Stimulated activated CD4-positive, alpha-beta T cell treated with anti-CD3 and anti-CD28 coated beads, TNF-alpha, amount 100 ng/mL, for 1 hour (primary cell): ENCODE data around the gene IL2RA.

ENCODE experiments used
- DNase-seq, 3 donors: peaks; one replicate each; pipeline ENCODE4 v3.0.0-alpha.2; 2020; ENCODE audit warnings: low read depth in 3 of 3, low spot score in 1 of 3

Gene IL2RA

DNA sequence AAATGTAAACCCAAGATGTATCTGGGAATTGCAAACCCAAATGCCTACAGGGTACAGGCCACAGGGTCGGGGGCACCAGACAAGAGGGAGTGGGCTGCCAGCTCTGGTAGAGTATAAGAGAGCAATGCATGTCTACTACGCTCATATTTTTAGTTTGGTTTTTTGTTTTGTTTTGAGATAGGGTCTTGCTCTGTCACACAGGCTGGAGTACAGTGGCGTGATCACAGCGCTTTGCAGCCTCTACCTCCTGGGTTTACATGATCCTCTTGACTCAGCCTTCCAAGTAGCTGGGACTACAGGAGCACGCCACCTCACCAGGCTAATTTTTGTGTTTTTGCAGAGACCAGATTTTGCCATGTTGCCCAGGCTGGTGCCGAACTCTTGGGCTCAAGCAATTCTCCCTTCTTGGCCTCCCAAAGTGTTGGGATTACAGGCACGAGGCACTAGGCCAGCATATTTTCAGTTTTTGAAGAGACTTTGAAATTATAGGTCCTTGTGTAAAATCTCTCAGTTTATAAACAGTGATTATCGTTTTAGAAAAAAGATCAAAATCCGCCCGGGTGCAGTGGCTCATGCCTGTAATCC is 73.7 kb downstream of the IL2RA start:
- no peak for DNase-seq

DNA sequence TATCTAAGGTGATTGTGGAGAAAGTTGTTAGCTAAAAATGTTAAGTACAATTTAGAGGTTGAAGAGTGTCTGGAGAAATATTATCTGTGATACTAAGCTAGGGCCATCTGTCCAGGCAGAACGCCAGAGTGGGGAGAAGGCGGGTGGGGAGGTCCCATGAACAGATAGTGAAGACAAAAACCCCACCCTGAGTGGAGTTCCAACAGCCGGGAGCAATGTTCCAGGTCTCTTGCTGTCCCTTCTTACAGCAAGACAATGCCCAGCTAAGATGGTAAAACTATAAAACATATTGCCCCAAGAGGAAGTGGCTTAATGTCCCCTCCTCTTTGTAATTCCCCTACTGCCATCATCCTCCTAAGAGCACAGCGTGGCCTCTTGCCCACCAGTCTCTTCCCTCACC is 74.4 kb downstream of the IL2RA start:
- no peak for DNase-seq

DNA sequence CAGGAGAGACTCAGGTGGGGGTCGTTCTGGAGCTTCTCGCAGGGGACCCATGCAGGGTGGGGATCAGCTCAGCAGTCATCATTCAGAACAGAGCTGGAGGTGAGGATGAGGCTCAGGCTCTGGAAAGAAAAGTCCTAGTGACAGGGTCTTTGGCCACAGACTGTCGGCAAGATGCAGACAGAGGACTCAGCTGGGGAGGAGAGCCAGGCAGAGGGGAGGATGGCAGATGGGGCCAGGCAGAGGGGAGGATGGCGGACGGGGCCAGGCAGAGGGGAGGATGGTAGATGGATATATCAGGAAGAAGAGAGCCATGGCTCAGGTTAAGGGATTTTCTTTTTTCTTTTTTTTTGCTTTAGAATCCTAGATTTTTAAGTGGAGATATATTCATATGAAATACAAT is 77.1 kb downstream of the IL2RA start:
- DNase-seq: no peak

DNA sequence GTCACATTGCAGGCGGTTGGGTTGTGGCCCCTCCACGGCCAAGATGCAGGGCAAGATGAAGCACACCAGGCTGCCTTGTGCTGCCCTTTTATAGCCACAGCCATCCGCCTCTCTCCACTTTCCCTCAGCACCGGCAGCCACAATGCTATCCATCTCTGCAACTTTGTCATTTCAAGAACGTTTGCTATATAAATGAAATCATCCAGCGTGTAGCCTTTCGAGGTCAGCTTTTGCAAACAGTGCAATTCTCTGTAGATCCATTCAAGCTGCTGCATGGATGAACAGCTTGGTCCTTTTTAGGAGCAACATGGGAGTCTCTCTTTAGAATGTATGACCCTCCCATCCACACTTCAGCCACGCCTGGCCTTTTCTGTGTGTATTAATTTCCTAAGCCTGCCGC is 78.4 kb downstream of the IL2RA start:
- no peak for DNase-seq

DNA sequence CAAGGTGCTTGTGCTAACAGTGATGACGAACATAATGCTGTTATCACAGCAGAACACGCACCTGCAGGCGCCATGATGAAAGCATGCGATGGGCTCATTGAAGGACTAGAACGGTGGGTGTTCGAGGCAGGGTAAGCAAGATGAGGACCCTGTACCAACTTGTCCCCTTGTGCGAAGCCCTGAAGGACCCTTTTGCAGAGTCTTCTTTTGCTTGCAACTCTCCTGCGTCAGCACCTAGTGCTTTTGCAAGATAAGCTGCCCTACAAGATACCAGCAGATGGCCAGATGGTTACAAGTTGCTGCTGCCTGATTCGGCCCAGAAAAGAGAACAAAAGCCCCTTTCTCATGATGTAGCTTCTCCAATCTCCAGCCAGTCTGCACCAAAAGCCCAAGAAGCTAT is 80.6 kb downstream of the IL2RA start:
- DNase-seq: no peak

DNA sequence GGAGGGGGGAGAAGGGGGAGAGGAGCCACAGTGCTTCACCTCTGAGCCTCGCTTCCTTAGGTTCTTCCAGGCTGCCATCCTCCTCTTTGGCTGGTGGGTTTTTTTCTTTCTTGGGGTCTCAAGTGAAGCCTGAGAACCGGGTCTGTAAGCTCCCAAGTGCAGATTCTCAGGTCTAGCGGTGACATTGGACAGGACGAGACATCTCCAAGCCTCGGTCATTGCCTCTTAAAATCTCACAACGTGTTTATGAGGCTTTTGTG is 84.0 kb downstream of the IL2RA start:
- no peak for DNase-seq

DNA sequence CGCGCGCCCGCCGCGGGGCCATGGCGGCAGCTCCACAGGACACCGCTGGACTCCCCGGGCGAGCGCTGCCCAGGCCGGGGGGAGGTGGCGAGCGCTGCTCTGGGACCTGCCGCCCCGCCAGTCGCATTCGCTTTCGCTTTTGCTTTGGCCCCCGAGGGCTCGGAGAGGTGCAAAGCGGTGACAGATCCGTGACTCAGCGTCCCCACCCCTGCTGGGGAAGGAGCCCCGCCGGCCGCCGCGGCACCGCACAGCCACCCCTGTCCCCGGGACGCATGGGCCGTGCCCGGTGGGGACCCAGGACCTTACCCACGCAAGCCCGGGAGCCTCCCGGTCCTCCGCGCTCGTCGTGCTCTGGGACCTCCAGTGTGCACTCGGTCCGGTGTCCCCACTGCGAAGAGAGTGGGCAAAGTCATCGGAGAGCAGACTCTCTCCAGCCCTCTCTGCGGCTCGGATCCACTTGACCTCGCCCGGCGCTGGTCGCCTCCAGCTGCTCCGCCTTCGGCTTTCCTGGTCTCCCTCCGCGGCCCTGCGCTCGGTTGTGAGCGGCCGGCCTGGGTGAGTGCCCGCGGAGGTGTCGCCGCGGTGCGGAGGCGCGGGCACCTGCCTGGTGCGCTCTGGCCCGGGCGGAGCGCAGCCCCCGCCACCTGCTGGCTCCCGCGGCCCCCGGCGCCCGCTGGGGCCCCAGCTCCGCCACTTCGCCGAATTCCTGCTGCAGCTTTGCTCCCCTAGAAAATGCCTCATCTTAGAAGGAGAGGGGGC is 84.5 kb downstream of the IL2RA start, which contains the start of gene IL15RA:
IL15RA (minus strand) TSS at position 73 of the 759 bp plus-strand sequence; CDS start at position 22, 51 bp downstream.
- peak; percentile 60 to 79 (median 68) for DNase-seq

DNA sequence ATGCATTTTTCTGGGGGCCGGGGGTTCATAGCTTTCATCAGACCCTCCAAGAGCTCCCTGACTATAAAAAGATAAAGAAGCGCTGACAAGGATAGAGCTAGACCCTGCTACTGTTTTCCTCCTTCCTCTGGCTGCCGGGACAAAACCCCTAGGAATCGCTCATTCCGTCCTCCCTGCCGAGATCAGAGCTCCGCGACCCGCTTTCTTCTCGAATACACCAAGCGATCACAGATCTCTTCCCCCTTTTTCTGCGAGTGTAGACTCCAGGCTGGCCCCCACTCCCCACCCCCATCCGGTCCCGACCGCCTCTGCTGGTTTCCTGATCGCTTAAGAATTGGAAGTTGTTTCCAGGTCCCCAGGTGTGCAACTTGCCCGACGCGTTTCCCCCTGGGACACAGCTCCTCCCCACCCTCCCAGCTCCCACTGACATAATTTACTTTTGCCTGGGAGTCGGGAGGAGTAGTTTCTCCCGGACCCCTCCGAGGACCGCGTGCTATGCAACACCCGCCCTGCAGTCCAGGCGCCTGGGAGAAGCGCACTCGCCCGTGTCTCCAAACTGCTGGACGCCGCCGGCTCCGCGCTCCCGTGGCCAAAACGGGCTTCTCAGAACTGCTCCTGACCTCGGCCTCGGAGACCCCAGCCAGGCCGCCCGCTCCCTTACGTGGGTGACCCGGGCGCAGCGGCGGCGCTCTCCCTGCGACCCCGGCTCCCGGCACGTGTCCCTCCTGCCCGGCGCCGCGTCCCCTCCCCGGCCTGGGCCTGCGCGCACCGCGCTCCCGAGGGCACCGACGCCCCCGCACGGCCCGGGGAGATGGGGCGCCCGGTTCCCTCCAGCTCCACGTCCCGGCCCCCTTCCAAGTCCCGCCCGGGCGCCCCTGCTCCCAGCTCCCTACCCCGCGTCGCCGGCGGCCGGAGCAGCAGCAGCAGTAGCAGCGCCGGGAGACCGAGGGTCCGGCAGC is 85.4 kb downstream of the IL2RA start:
- peak in 1 of 3 donors; percentile 32 for DNase-seq

DNA sequence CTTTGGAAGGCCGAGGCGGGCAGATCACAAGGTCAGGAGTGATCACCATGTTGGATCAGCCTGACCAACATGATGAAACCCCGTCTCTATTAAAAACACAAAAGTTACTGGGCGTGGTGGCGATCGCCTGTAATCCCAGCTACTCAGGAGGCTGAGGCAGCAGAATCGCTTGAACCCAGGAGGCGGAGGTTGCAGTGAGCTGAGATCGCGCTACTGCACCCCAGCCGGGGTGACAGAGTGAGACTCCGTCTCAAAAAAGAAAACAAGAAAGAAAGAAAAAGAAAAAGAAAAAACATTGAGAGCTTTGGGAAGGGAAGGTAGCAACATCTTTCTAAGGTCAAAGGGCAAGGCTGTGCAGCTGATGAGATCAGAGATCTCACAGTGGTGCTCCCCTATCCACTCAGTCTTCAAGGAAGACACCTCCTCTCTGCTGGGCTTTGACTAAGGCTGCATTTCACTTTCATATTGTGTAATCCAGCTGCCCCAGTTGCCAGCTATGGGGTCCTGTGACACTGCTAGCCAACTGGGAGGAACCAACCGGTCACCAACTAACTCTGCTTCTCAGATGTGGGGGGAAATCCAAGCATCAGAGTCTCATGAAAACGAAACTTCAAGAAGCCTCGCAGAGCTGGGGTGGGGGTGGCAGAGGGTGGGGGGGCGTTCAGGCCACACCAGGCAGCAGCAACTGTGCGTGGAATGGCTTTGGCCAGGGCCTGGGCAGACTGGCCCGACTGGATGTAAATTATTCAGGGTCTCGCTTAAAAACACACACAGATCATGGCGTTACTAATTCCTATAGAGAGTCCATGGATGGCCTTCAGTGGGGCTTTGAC is 86.3 kb downstream of the IL2RA start:
- DNase-seq: peak in 2 of 3 donors; percentile 11 to 22

DNA sequence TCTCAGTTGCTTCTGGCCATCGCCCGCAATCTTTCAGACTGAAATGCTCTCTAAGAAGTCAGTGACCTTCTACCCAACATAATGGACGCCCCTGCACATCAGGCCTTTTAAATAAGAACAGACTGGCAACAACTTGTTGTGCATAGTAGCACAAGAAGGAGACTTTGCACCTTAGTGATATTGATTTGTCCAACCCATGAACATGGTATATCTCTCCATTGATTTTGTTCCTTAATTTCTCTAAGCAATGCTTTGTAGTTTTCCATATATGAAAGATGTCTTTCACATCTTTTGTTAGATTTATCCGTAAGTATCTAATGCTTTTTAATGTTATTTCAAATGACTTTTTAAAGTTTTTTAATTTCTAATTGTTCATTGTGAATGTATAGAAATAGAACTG is 89.1 kb downstream of the IL2RA start:
- no peak for DNase-seq

DNA sequence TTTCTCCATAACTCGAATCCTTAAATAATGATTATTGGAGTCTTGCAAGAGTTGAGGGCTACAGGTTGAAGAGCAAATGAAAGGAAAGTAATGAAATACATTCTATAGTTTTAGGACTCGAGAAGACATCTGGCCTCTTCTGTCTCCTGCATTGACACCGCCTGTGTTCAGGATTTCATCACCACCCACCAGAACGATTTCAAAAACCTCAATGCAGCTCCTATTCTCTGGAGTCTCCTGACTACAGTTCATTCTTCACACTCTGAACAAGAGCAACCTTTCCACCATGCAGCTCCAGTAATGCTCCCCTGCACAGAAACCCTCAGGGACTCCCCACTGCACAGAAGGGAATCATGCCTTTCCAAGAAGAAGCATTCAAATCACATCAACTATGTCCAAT is 90.3 kb downstream of the IL2RA start:
- DNase-seq: no peak

DNA sequence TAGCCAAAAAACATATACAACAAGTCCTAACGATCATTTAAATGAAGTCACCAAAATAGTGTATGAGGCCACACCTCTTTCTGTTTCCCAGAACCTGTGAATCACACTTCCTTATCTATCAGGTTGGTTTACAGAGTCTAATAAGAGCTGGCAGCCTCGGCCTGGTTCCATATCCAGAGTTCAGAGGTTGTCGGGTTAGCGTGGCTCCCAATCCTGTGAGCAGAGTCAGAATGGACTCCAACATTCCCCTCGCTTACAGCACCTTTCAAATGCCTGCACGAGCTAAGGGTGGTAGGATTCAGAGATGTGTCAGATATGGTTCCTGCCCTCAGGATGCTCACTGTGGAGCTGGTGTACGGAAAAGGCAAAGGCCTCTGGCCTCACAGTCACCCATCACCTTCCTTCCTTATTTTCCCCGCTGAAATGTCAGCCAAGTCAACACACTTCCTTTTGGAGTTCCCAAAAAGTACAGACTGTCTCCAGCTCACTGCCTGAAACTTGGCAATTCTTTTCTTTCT is 90.8 kb downstream of the IL2RA start:
- no peak for DNase-seq

DNA sequence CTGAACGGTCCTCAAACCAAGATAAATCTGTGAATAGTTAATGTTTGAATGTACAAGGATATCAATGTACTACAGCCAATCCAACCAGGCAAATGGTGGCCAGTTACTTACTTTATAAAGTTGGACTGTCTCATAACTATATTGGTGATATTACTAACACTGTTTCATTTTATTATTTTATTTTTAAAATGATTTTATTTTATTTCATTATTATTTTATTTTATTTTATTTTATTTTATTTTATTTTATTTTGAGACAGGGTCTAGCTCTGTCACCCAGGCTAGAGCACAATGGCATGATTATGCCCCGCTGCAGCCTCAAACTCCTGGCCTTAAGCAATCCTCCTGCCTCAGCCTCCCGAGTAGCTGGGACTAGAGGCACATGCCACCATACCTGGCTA is 91.6 kb downstream of the IL2RA start:
- DNase-seq: no peak

DNA sequence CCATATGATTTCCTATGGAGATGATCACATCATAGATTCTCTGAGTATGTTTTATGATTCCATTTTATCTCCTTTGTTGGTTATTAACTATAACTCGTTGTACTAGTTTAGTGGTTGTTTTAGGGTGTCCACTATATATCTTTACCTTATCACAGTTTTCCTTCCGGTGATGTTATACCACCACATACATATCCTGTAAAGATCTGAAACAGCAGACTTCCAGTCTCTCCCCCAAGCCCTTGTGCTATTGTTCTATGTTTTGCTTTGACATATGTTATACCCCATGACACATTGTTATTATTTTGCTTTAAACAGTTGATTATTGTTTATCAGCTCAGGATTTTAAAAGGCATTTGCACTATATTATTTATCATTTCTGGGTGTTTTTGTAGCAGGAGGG is 92.1 kb downstream of the IL2RA start:
- no peak for DNase-seq

DNA sequence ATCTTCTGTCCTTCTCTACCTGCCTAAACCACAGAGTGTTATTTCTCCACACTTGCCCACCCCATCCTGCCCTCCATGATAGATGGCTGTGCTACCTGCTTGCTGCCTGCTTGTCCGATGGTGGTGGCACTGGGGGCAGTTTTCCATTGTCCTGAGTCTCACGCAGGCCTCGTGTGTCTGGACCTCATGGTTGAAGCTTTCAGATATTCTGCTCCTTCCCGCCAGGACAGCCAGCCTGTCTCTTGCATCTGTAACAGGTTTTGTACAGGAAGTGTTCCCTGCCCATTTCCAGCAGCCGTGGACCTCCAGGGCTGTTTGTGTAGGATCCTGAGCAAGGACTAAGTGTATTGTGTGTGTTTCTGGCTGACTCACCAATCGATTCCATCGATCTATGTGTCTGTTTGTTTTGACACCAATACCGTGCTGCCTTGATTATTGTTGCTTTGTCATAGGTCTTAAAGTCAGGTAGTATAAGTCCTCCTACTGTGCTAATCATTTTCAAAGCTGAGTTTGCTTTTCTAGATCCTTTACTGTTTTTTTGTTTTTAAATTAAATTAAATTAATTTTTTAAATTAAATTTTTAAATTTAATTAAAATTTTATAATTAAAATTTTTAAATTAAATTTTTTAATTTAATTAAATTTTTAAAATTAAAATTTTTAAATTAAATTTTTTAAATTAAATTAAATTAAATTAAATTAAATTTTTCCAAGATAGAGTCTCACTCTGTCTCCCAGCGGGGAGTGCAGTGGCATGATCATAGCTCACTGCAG is 93.3 kb downstream of the IL2RA start:
- no peak for DNase-seq

DNA sequence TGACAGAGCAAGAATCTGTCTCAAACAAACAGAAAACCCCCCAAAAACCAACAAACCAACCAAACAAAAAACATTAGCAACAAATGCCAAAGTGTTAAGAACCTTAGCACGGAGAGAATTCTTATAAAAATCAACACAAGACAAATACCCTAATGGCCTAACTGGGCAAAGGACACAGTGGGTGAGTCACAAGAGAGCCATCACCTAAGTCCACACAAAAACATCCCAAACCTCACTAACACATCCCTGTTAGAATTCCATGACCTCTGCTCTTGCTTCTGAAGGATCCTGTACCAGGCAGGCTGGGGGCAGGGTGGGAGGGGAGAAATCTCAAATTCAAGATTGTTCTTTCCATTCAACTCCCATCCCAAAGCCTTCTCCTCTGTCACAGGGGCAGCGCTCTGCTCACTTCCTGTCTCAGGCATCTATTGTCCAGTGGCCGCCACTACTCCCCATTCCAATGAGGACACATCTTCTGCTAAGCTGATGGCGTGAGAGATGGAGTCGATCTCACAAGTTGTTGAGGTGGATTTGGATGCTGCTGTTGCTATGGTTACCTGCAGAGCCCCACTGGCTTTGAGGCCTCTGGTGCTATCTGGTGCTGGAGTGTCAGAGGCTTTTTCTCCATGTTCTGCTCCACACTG is 94.0 kb downstream of the IL2RA start:
- no peak for DNase-seq

DNA sequence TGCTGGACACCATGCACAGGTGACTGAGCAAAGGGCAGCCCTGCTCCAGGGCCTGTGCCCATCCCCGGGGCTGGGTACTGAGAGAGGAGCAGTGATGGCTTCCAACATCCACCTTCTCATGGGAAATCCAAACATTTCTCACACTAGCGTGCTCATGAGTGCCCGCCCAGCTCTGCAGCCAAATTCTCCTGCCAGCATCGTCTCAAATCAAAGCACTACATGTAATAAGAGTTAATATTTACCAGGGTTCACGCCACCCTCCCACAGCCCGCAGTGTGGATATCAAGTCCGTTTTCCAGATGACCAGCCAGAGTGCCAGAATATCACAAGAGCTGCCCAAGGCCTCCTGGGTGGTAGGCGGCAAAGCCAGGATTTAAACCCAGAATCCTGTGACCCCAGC is 96.9 kb downstream of the IL2RA start:
- DNase-seq: no peak

DNA sequence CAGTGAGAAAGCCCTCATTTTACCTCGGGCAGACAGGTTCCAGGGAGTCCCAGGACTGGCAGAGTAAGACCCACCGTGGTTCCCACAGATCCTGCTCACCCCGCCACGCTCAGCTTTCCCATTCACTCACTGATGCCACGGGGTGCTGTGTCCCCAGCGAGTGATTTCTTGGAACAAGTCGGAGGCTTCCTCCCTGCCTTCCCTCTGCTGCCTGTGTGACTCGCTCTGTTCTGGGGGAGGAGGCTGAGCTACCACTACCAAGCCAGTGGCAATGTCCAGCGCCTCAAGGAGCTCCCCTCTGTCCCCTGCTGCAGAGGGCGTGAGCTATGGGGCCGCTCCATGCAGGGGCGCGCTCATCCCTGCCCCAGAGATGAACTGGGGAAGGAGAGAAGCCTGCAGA is 97.4 kb downstream of the IL2RA start:
- no peak for DNase-seq

DNA sequence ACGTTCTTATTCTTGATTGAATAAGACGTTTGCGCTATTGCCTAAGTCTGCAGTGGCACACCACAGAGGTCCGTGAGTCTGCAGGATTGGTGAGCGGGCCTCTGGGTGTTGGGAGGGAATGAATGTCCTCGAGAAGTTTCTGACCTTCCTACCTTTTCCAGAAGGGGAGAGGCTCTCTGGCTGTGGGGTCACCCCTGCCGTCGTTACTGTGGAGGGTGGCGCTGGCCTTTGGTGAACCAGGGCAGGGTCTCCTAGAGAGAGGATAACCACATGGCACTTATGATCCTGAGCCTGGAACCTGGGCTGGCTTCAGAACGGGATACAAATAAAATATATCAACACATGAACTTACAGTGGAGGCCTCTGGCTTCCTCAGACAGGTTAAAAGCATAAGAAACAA is 98.6 kb downstream of the IL2RA start:
- DNase-seq: no peak

DNA sequence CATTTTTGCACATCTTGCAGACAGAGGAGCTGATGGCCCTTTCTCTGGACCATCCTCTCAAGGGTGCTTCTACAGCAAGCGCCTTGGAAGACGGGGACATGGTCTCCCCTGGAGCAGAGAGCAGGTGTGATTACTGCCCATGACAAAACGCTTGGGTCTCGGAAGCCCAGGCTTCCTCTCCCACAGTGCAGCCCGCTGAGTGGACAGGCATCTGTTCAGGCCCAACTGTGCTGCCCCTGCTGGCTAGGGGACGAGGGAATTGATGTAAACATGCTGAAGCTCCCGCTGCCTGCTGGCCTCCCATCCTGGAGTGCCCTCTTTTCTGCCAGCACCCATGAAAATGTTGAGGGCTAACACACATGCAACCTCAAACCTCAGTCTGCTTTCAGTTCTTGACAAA is 99.1 kb downstream of the IL2RA start:
- DNase-seq: no peak
